Naive B cell (primary cell): ENCODE measurements around the gene ARHGAP25. TPM values are rescaled to one million over a fixed set of nuclear protein-coding genes. Genes with fewer than 3 reads are reported as not detected.

Experiments used
- ATAC-seq, 2 donors: fragments of 150-1000 bp; cut with Tn5 transposase; 2 replicates each; pipeline ENCODE4 v1.10.0; 2021; ENCODE audit warnings: low read depth in 2 of 2, mild to moderate bottlenecking in 2 of 2, moderate library complexity in 2 of 2
- DNase-seq: peaks from one replicate; pipeline ENCODE4 v3.0.0; 2022
- H3K27ac Mint-ChIP-seq, 6 donors: one replicate each; pipeline ENCODE4 v1.8.0; 2020 to 2022; ENCODE audit warnings: mild to moderate bottlenecking in 6 of 6, mixed read lengths in 6 of 6, moderate library complexity in 5 of 6, inconsistent platforms in 2 of 6
- H3K27me3 Mint-ChIP-seq, 3 donors: one replicate each; pipeline ENCODE4 v1.8.0; 2021 to 2022; ENCODE audit warnings: mixed read lengths in 3 of 3, mild to moderate bottlenecking in 1 of 3
- H3K36me3 Mint-ChIP-seq, 2 donors: one replicate each; pipeline ENCODE4 v1.8.0; 2020 to 2022; ENCODE audit warnings: mixed read lengths in 2 of 2, inconsistent platforms in 1 of 2, mild to moderate bottlenecking in 1 of 2
- H3K4me1 Mint-ChIP-seq, 3 donors: one replicate each; pipeline ENCODE4 v1.8.0; 2020 to 2022; ENCODE audit warnings: mixed read lengths in 3 of 3, inconsistent platforms in 1 of 3, mild to moderate bottlenecking in 1 of 3, moderate library complexity in 1 of 3
- H3K4me3 Mint-ChIP-seq, 8 donors: one replicate each; pipeline ENCODE4 v1.8.0; 2020 to 2022; ENCODE audit warnings: mild to moderate bottlenecking in 8 of 8, mixed read lengths in 8 of 8, moderate library complexity in 8 of 8, inconsistent platforms in 2 of 8
- H3K9me3 Mint-ChIP-seq, 7 donors: one replicate each; pipeline ENCODE4 v1.8.0; 2020 to 2022; ENCODE audit warnings: mixed read lengths in 7 of 7, mild to moderate bottlenecking in 5 of 7, inconsistent platforms in 2 of 7, moderate library complexity in 1 of 7
- polyA plus RNA-seq, 6 donors: library from polyadenylated mRNA; unstranded; fragments of 300-500 nt; fragmentation: Illumina TruSeq; gene quantifications; one replicate each; pipeline ENCODE4 v1.2.3, GENCODE V29; 2021; ENCODE audit warnings: low read depth in 6 of 6

ARHGAP25 gene
- polyA plus RNA-seq, 6 donors from 2014 or later, result 45.1 to 164 (median 107) TPM

DNA sequence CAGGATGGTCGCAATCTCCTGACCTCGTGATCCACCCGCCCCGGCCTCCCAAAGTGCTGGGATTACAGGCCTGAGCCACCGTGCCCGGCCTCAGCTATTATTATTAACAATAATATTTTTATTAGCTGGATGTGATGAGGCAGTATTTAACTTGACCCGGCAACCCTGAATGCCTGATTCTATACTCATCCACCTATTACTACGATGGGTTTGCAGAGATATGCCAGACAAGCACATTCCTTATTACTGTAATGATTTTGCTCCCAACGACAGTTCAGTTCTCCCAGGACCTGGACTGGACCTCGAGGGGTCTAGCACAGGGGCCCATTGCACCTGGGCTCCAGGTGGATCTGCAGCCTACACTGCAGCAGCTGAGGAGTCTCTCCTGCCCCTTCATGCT, 104.0 kb downstream of the ARHGAP25 start:
- Mint-ChIP-seq H3K27ac (no peak overlapping the region), H3K36me3 (no peaks in the 10 kb centered on the region), H3K27me3 (no peaks in the 10 kb centered on the region), H3K9me3 (no peaks in the 10 kb centered on the region), H3K4me1 (peaks cover 17 to 35% (median 24%) of the 10 kb centered on the region in 3 donors), H3K4me3 (no peak overlapping the region)
- DNase-seq, result no peak
- ATAC-seq, result no peak

- no peaks in the 10 kb centered on the region for H3K36me3 Mint-ChIP-seq
- H3K27me3 Mint-ChIP-seq, result no peaks in the 10 kb centered on the region
- DNase-seq, result no peak
- no peak for ATAC-seq
- H3K27ac Mint-ChIP-seq, result no peak overlapping the region
- no peak overlapping the region for H3K4me3 Mint-ChIP-seq
- no peaks in the 10 kb centered on the region for H3K9me3 Mint-ChIP-seq
- peaks cover 13 to 29% (median 19%) of the 10 kb centered on the region in 3 donors for H3K4me1 Mint-ChIP-seq
Observed at GRCh38 chr2:68839260-68839833, 104.7 kb downstream of the ARHGAP25 start.

DNA sequence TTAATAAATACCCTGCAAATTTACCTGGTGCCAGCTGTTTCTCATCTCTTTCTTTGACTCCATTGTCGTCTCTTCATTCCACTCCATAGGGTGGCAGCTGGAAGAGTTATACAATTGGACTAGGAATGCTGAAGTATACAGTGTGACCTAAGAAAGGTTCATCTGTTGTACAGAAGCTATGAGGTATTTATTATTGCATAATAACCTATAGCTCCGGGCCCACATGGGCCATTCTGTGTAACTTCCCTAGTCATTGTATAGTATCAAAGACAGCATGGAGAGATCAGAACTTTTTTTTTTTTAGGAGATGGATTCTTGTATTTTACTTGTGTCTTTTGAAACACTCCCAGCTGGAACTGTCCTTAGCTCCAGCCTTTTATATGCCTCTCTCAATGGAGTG, 110.4 kb downstream of the ARHGAP25 start:
- H3K4me1 Mint-ChIP-seq, result no peaks in the 10 kb centered on the region
- peaks cover 9 to 21% (median 12%) of the 10 kb centered on the region in 3 donors for H3K27me3 Mint-ChIP-seq
- no peak overlapping the region for H3K27ac Mint-ChIP-seq
- no peak for ATAC-seq
- no peak for DNase-seq
- H3K36me3 Mint-ChIP-seq, result no peaks in the 10 kb centered on the region
- H3K4me3 Mint-ChIP-seq, result no peak overlapping the region
- no peaks in the 10 kb centered on the region for H3K9me3 Mint-ChIP-seq

GRCh38 chr2:68846091-68846490, 111.5 kb downstream of the ARHGAP25 start:
- Mint-ChIP-seq H3K9me3 (no peaks in the 10 kb centered on the region), H3K36me3 (no peaks in the 10 kb centered on the region), H3K4me1 (no peaks in the 10 kb centered on the region), H3K27ac (no peak overlapping the region), H3K27me3 (peaks cover 9 to 21% (median 12%) of the 10 kb centered on the region in 3 donors), H3K4me3 (no peak overlapping the region)
- no peak for DNase-seq
- ATAC-seq, result no peak

GRCh38 chr2:68847751-68848150, 113.1 kb downstream of the ARHGAP25 start:
- Mint-ChIP-seq H3K27ac (no peak overlapping the region), H3K4me1 (no peaks in the 10 kb centered on the region), H3K4me3 (no peak overlapping the region), H3K27me3 (peaks cover 9 to 21% (median 12%) of the 10 kb centered on the region in 3 donors), H3K36me3 (no peaks in the 10 kb centered on the region), H3K9me3 (no peaks in the 10 kb centered on the region)
- DNase-seq (no peak), ATAC-seq (no peak)

GRCh38 chr2:68849579-68850030, 115.0 kb downstream of the ARHGAP25 start:
- no peak overlapping the region for H3K4me3 Mint-ChIP-seq
- peaks cover 9 to 21% (median 12%) of the 10 kb centered on the region in 3 donors for H3K27me3 Mint-ChIP-seq
- H3K36me3 Mint-ChIP-seq, result no peaks in the 10 kb centered on the region
- H3K9me3 Mint-ChIP-seq, result no peaks in the 10 kb centered on the region
- DNase-seq, result no peak
- H3K4me1 Mint-ChIP-seq, result no peaks in the 10 kb centered on the region
- H3K27ac Mint-ChIP-seq, result no peak overlapping the region
- no peak for ATAC-seq

DNA sequence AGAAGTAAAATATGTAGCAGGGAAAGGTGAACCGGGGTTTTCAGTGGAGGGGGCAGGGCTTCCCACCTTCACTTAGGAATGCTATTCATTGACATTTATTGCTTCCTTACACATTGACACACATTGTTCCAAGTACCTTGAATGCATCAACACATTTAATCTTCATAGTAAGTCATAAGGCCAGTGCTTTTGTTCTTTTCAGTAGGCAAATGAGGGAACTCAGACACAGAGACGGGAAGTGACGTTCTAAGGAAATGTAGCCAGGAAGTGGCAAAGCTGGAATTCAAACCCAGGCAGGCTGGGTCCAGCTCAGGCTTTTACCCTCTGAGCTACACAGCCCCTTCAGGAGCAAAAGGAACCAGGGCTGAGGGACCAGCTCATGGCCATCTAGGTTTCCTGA, 115.9 kb downstream of the ARHGAP25 start:
- Mint-ChIP-seq H3K4me1 (no peaks in the 10 kb centered on the region), H3K27me3 (peaks cover 9 to 21% (median 12%) of the 10 kb centered on the region in 3 donors), H3K27ac (no peak overlapping the region), H3K4me3 (no peak overlapping the region), H3K9me3 (peaks cover 0 to 3% (median 0%) of the 10 kb centered on the region in 7 donors), H3K36me3 (no peaks in the 10 kb centered on the region)
- ATAC-seq (no peak), DNase-seq (no peak)

DNA sequence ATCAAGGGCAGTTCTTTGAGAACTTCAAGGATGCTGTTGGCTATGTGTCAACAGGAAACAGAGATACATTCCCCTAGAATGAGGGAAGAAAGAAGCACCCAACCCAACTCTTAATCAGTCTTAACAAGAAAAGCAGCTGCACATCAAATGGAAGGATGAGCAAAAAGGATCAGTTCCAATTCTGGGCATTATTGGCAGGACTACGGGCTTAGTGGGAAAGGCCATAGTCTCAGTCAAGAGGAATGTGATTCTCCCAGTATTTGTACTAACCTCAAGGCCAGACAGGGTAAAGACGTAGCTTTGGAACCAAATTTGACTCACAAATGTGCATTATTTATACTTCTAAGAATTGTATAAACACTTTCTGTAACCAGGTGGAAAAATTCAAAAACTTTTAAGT, 118.4 kb downstream of the ARHGAP25 start:
- Mint-ChIP-seq H3K4me3 (no peak overlapping the region), H3K9me3 (peaks cover 0 to 3% (median 0%) of the 10 kb centered on the region in 7 donors), H3K27me3 (peaks cover 0 to 5% (median 0%) of the 10 kb centered on the region in 3 donors), H3K27ac (no peak overlapping the region), H3K4me1 (peaks cover 7 to 8% (median 7%) of the 10 kb centered on the region in 3 donors), H3K36me3 (no peaks in the 10 kb centered on the region)
- no peak for DNase-seq
- ATAC-seq, result no peak

GRCh38 chr2:68853915-68854314, 119.3 kb downstream of the ARHGAP25 start:
- H3K27ac Mint-ChIP-seq, result no peak overlapping the region
- H3K27me3 Mint-ChIP-seq, result no peaks in the 10 kb centered on the region
- H3K9me3 Mint-ChIP-seq, result peaks cover 0 to 3% (median 0%) of the 10 kb centered on the region in 7 donors
- H3K36me3 Mint-ChIP-seq, result no peaks in the 10 kb centered on the region
- DNase-seq, result no peak
- peaks cover 12 to 15% (median 14%) of the 10 kb centered on the region in 3 donors for H3K4me1 Mint-ChIP-seq
- H3K4me3 Mint-ChIP-seq, result no peak overlapping the region
- ATAC-seq, result no peak

- H3K4me1 Mint-ChIP-seq, result peaks cover 12 to 15% (median 14%) of the 10 kb centered on the region in 3 donors
Observed at GRCh38 chr2:68854476-68854875, 119.9 kb downstream of the ARHGAP25 start.

GRCh38 chr2:68855550-68855949, 120.9 kb downstream of the ARHGAP25 start:
- H3K36me3 Mint-ChIP-seq, result no peaks in the 10 kb centered on the region
- no peaks in the 10 kb centered on the region for H3K27me3 Mint-ChIP-seq
- H3K9me3 Mint-ChIP-seq, result peaks cover 0 to 3% (median 0%) of the 10 kb centered on the region in 7 donors
- H3K4me3 Mint-ChIP-seq, result no peak overlapping the region
- peaks cover 12 to 15% (median 14%) of the 10 kb centered on the region in 3 donors for H3K4me1 Mint-ChIP-seq
- no peak for ATAC-seq
- no peak for DNase-seq
- no peak overlapping the region for H3K27ac Mint-ChIP-seq

More at GRCh38 chr2:68854476-68854875, 119.9 kb downstream of the ARHGAP25 start:
- DNase-seq (no peak), ATAC-seq (no peak)
- H3K27ac Mint-ChIP-seq, result no peak overlapping the region
- no peaks in the 10 kb centered on the region for H3K36me3 Mint-ChIP-seq
- H3K27me3 Mint-ChIP-seq, result no peaks in the 10 kb centered on the region
- peaks cover 0 to 3% (median 0%) of the 10 kb centered on the region in 7 donors for H3K9me3 Mint-ChIP-seq
- no peak overlapping the region for H3K4me3 Mint-ChIP-seq

DNA sequence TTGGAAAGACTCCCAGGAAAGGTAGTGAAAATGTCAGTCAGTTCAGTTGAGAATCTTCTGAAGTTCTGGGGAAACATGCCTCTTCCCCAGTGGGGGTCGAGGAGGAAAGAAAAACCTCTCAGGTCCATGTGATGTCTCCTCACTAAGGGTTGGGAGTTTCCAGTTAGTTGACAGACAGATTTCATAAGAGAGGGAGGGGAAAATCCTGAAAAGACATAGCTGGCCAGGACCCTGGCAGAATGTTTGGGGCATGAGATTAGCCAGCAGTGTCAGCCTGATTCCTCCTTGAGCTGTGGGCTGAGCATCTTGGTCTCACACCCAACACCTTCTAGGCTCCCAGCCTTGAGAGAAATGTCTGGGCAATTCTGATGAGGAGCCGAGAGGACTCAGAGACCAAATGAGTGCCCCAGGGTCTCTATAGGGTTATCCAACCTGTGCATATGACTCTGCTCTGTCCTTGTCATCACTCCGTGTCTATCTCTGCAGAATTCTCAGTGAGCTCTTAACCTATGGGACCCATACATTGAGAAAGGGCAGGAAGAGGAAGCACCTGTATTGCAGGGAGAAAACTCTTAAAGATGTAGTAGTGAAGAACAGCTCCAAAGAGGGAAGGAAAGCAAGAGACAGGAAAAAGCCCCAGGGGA, 122.7 kb downstream of the ARHGAP25 start:
- peaks cover 12 to 19% (median 14%) of the 10 kb centered on the region in 3 donors for H3K4me1 Mint-ChIP-seq
- peak overlapping the region in 3 of 6 donors; percentile 0 to 21 (median 4) for H3K27ac Mint-ChIP-seq
- peak overlapping the region in 1 of 8 donors; percentile 49 for H3K4me3 Mint-ChIP-seq
- H3K36me3 Mint-ChIP-seq, result no peaks in the 10 kb centered on the region
- DNase-seq (no peak), ATAC-seq (no peak)
- peaks cover 0 to 3% (median 0%) of the 10 kb centered on the region in 7 donors for H3K9me3 Mint-ChIP-seq
- H3K27me3 Mint-ChIP-seq, result no peaks in the 10 kb centered on the region

DNA sequence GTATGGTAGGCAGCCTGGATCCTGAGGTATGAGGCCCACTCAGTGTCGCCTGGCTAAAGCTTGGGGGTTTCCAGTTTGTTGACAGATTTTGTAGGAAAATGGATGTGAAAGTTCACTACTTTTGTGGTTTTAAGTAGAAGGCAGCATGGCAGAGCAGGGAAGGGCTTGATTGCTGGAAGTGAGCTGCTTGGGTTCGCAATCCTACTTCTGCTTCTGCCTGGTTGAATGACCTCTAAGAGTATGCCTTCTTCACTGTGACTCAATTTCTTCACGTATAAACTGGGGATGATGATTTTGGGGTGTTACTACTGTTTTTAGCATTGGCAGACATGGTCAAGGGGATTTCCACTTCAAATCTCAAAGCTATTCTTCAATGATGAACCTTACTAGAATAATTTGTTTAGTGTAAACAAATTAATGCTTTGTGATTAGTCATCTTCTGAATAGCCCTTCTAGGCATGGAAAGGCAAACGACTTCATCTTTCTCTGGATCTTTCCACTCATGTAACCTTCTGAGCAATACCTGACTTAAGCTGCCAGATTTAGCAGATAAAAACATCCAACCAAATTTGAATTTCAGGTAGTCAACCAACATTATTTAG, 123.3 kb downstream of the ARHGAP25 start:
- no peaks in the 10 kb centered on the region for H3K36me3 Mint-ChIP-seq
- peaks cover 12 to 19% (median 14%) of the 10 kb centered on the region in 3 donors for H3K4me1 Mint-ChIP-seq
- H3K9me3 Mint-ChIP-seq, result peaks cover 0 to 3% (median 0%) of the 10 kb centered on the region in 7 donors
- no peaks in the 10 kb centered on the region for H3K27me3 Mint-ChIP-seq
- H3K4me3 Mint-ChIP-seq, result peak overlapping the region in 1 of 8 donors; percentile 49
- DNase-seq, result peak; percentile 46
- ATAC-seq, result peak; percentile 96
- peak overlapping the region in 4 of 6 donors; percentile 1 to 28 (median 12) for H3K27ac Mint-ChIP-seq

- no peaks in the 10 kb centered on the region for H3K27me3 Mint-ChIP-seq
- no peak for ATAC-seq
- H3K36me3 Mint-ChIP-seq, result no peaks in the 10 kb centered on the region
- no peaks in the 10 kb centered on the region for H3K9me3 Mint-ChIP-seq
- no peak overlapping the region for H3K4me3 Mint-ChIP-seq
- H3K4me1 Mint-ChIP-seq, result peaks cover 12 to 19% (median 14%) of the 10 kb centered on the region in 3 donors
- DNase-seq, result no peak
- H3K27ac Mint-ChIP-seq, result no peak overlapping the region
Observed at GRCh38 chr2:68860111-68860510, 125.5 kb downstream of the ARHGAP25 start.
